ENCODE data around the gene FDX2. TPM values are rescaled to one million over a fixed set of nuclear protein-coding genes. Genes with fewer than 3 reads are reported as not detected.

FDX2 gene
- total and polyA plus RNA-seq, 2 of the 13 experiments (the other 11 are each of a cell fraction or from before 2014, with no cell fraction given) = 21.0 to 24.7 TPM

GRCh38 chr19:10286803-10287737, 28.7 kb downstream of the FDX2 start, which contains the start of gene ICAM4 (continued):
- TF ChIP-seq ZNF460 (CRISPR knock-in tag; IDR thresholded peaks at IDR 0.05; ENCODE audit: borderline replicate concordance) = no peak
- TF ChIP-seq SIX1 (CRISPR knock-in tag; IDR thresholded peaks at IDR 0.05; ENCODE audit: borderline replicate concordance) = no peak
- no peak for TF ChIP-seq DZIP1 (CRISPR knock-in tag; IDR thresholded peaks at IDR 0.05)
- no peak for TF ChIP-seq ZNF513 (CRISPR knock-in tag; conservative IDR thresholded peaks at IDR 0.05)
- no peak for TF ChIP-seq RERE (CRISPR knock-in tag; IDR thresholded peaks at IDR 0.05; ENCODE audit: low read depth)
- no peak for TF ChIP-seq NFYB (CRISPR knock-in tag; IDR thresholded peaks at IDR 0.05)
- TF ChIP-seq SNRNP70 (IDR thresholded peaks at IDR 0.05; ENCODE audit: low read depth, low read length) = no peak
- no peak for TF ChIP-seq REST (IDR thresholded peaks at IDR 0.05; ENCODE audit: borderline replicate concordance in 1 of 2, low read depth in 1 of 2, low read length in 2 of 2)
- no peak for TF ChIP-seq ZBTB43 (CRISPR knock-in tag; conservative IDR thresholded peaks at IDR 0.05)
- peak; percentile 62; the same call in 1 of the 2 replicates for TF ChIP-seq SP5 (CRISPR knock-in tag; IDR thresholded peaks at IDR 0.05; ENCODE audit: borderline replicate concordance, low read depth)
- TF ChIP-seq ATF7-NPFF (CRISPR knock-in tag; IDR thresholded peaks at IDR 0.05; ENCODE audit: low read depth) = peak; percentile 1; the same call in 1 of the 2 replicates
